DOHH2 (cell line): ENCODE data around the gene HLTF.

ENCODE experiments used
- CTCF ChIP-seq: fragments of 200-600 bp; sonication (generic); IDR thresholded peaks from one replicate; pipeline ENCODE4 v1.5.1; 2014; ENCODE audit warnings: antibody characterized with exemption, mild to moderate bottlenecking, low read depth, low read length; ENCODE audit not compliant: poor library complexity, severe bottlenecking
- EZH2phosphoT487 ChIP-seq: fragments of 200-600 bp; sonication (generic); IDR thresholded peaks from 2 replicates; pipeline ENCODE4 v1.6.1; 2017; ENCODE audit warnings: borderline replicate concordance, mild to moderate bottlenecking, antibody characterized with exemption, low read length, moderate library complexity, mixed read lengths

GRCh38 chr3:149009732-149010131 lies 76.6 kb downstream of the HLTF start:
- TF ChIP-seq CTCF (no peak), EZH2phosphoT487 (no peak)
